ENCODE data around the gene EIF4G3.

DNA sequence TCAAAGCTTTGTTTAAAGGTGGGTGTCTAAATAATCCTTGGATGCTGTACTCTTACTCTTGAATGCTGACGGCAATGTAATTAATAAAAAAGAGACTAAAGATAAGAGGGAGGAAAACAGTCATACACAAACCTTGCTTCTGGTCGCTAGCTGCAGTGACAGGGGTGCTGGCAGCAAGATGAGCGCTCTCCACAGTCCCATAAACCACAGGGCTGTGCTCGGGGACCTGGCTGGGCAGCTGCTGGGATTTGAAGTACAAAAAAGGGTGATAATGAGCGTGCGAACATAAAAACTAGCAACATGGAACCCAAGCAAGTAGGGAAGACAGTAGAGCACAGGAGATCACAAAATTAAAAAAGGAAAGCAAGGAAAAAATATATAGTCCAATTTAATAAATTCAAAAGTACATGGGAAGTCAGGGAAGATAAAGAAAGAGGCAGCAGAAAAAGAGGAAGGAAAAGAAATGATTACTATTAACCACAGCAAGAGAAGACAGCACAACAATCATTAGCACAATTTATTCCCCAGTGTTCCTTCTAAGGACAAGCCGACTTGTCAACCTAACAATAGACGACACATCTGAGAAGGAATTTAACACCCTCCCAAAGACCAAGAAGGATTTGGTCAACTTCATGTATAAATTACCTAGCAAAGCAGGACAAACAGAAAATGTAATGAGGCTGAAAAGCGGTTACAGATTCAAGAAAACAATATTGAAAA, 226.7 kb downstream of the EIF4G3 start:
- TF ChIP-seq EZH2 (IDR thresholded peaks at IDR 0.05; ENCODE audit: borderline replicate concordance, low read depth, low read length, severe bottlenecking) = no peak
- TF ChIP-seq, protein P1, sequence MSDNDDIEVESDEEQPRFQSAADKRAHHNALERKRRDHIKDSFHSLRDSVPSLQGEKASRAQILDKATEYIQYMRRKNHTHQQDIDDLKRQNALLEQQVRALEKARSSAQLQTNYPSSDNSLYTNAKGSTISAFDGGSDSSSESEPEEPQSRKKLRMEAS (IDR thresholded peaks at IDR 0.05; ENCODE audit: insufficient read depth, insufficient read length) = no peak
- no peak for TF ChIP-seq POLR2A (IDR thresholded peaks at IDR 0.05; ENCODE audit: low read depth, low read length)
- TF ChIP-seq, protein P2, sequence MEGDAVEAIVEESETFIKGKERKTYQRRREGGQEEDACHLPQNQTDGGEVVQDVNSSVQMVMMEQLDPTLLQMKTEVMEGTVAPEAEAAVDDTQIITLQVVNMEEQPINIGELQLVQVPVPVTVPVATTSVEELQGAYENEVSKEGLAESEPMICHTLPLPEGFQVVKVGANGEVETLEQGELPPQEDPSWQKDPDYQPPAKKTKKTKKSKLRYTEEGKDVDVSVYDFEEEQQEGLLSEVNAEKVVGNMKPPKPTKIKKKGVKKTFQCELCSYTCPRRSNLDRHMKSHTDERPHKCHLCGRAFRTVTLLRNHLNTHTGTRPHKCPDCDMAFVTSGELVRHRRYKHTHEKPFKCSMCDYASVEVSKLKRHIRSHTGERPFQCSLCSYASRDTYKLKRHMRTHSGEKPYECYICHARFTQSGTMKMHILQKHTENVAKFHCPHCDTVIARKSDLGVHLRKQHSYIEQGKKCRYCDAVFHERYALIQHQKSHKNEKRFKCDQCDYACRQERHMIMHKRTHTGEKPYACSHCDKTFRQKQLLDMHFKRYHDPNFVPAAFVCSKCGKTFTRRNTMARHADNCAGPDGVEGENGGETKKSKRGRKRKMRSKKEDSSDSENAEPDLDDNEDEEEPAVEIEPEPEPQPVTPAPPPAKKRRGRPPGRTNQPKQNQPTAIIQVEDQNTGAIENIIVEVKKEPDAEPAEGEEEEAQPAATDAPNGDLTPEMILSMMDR (IDR thresholded peaks at IDR 0.05; ENCODE audit: extremely low read depth in 1 of 2, insufficient read depth in 1 of 2, low read depth in 1 of 2, low read length in 2 of 2) = no peak
- no peak for TF ChIP-seq POLR2AphosphoS5 (IDR thresholded peaks at IDR 0.05; ENCODE audit: insufficient read depth, low read depth, low read length)
- no peak for TF ChIP-seq FOS (IDR thresholded peaks at IDR 0.05; ENCODE audit: borderline replicate concordance, insufficient read depth, low read length)
- TF ChIP-seq JUN (IDR thresholded peaks at IDR 0.05; ENCODE audit: borderline replicate concordance, insufficient read depth, insufficient read length, low read depth) = no peak
- no peak for TF ChIP-seq MYC (IDR thresholded peaks at IDR 0.05; ENCODE audit: low read depth, low read length)

All from endothelial cell of umbilical vein (primary cell).